ENCODE measurements around the gene CENPP.

The CENPP gene

GRCh38 chr9:92658611-92659010 is 332.9 kb downstream of the CENPP start:
- DNase-seq (ENCODE audit: low read depth in 2 of 2), result no peak

- DNase-seq (ENCODE audit: low read depth in 2 of 2), result no peak
Measured at GRCh38 chr9:92659601-92660000, 333.8 kb downstream of the CENPP start.

GRCh38 chr9:92660266-92660665 is 334.5 kb downstream of the CENPP start:
- DNase-seq (ENCODE audit: low read depth in 2 of 2), result no peak

GRCh38 chr9:92661127-92661526 is 335.4 kb downstream of the CENPP start:
- no peak for DNase-seq (ENCODE audit: low read depth in 2 of 2)

- DNase-seq (ENCODE audit: low read depth in 2 of 2), result no peak
Measured at GRCh38 chr9:92661743-92662142, 336.0 kb downstream of the CENPP start.

- DNase-seq (ENCODE audit: low read depth in 2 of 2), result no peak
Measured at GRCh38 chr9:92663126-92663525, 337.4 kb downstream of the CENPP start.

GRCh38 chr9:92663951-92664350 is 338.2 kb downstream of the CENPP start:
- no peak for DNase-seq (ENCODE audit: low read depth in 2 of 2)

- no peak for DNase-seq (ENCODE audit: low read depth in 2 of 2)
Measured at GRCh38 chr9:92664394-92665152, 338.8 kb downstream of the CENPP start.

GRCh38 chr9:92665836-92666235 is 340.1 kb downstream of the CENPP start:
- no peak for DNase-seq (ENCODE audit: low read depth in 2 of 2)

GRCh38 chr9:92666236-92666635 is 340.5 kb downstream of the CENPP start:
- DNase-seq (ENCODE audit: low read depth in 2 of 2), result no peak

- DNase-seq (ENCODE audit: low read depth in 2 of 2), result no peak
Measured at GRCh38 chr9:92666912-92667532, 341.3 kb downstream of the CENPP start.

- DNase-seq (ENCODE audit: low read depth in 2 of 2), result peak in 1 of 2 donors; percentile 24
Measured at GRCh38 chr9:92668746-92669526, 343.2 kb downstream of the CENPP start.

- peak; percentile 7 to 16 for DNase-seq (ENCODE audit: low read depth in 2 of 2)
Measured at GRCh38 chr9:92669527-92669889, 343.8 kb downstream of the CENPP start.

All from activated CD8-positive, alpha-beta memory T cell treated with anti-CD3 and anti-CD28 coated beads for 4 hours (primary cell).